HG03103 (cell line): ENCODE data around the gene PDE4D.
A peak's percentile ranks its signal among the peaks of the same experiment; 100 is the strongest.

Experiments used
- ATAC-seq: cut with Tn5 transposase; IDR thresholded peaks from one replicate; pipeline ENCODE4 v1.9.1; 2021; ENCODE audit warnings: low read depth; ENCODE audit not compliant: unreplicated experiment

The PDE4D gene

GRCh38 chr5:59568161-59568560 lies 325.4 kb downstream of the PDE4D start:
- ATAC-seq: no peak

GRCh38 chr5:59565551-59565950 lies 328.0 kb downstream of the PDE4D start:
- ATAC-seq: no peak

GRCh38 chr5:59564895-59565294 lies 328.6 kb downstream of the PDE4D start:
- ATAC-seq: no peak

- ATAC-seq: peak; percentile 98
These were observed 330.7 kb downstream of the PDE4D start for GRCh38 chr5:59562756-59563389.

- ATAC-seq: no peak
These were observed 333.0 kb downstream of the PDE4D start for GRCh38 chr5:59560553-59560952.

GRCh38 chr5:59559847-59560246 lies 333.7 kb downstream of the PDE4D start:
- ATAC-seq: no peak

GRCh38 chr5:59559323-59559722 lies 334.2 kb downstream of the PDE4D start:
- ATAC-seq: no peak

GRCh38 chr5:59558501-59558900 lies 335.0 kb downstream of the PDE4D start:
- no peak for ATAC-seq

- no peak for ATAC-seq
These were observed 336.0 kb downstream of the PDE4D start for GRCh38 chr5:59557572-59557971.

GRCh38 chr5:59555596-59555995 lies 337.9 kb downstream of the PDE4D start:
- ATAC-seq: no peak

GRCh38 chr5:59554501-59554900 lies 339.0 kb downstream of the PDE4D start:
- ATAC-seq: no peak

- ATAC-seq: no peak
These were observed 339.5 kb downstream of the PDE4D start for GRCh38 chr5:59553992-59554391.

- no peak for ATAC-seq
These were observed 344.6 kb downstream of the PDE4D start for GRCh38 chr5:59548807-59549357.

- ATAC-seq: no peak
These were observed 345.8 kb downstream of the PDE4D start for GRCh38 chr5:59547731-59548130.

- no peak for ATAC-seq
These were observed 349.0 kb downstream of the PDE4D start for GRCh38 chr5:59544573-59544972.

- no peak for ATAC-seq
These were observed 349.6 kb downstream of the PDE4D start for GRCh38 chr5:59543821-59544442.

GRCh38 chr5:59542851-59543820 lies 350.4 kb downstream of the PDE4D start:
- ATAC-seq: no peak

GRCh38 chr5:59542306-59542705 lies 351.2 kb downstream of the PDE4D start:
- ATAC-seq: no peak

GRCh38 chr5:59540366-59540765 lies 353.2 kb downstream of the PDE4D start:
- ATAC-seq: no peak

- no peak for ATAC-seq
These were observed 354.8 kb downstream of the PDE4D start for GRCh38 chr5:59538750-59539121.
